HepG2 (cell line): Measurements from ENCODE around the gene ZFP36. TPM values are rescaled to one million over a fixed set of nuclear protein-coding genes. Genes with fewer than 3 reads are reported as not detected.

Experiments
- ATF7 ChIP-seq, 2 experiments: fragments of 450-650 bp in 1 of 2; sonication (generic) in 1 of 2; formaldehyde crosslinking in 1 of 2; IDR thresholded peaks; 2 replicates each; pipeline versions ENCODE4 v1.4.0 to v1.6.1; 2016 to 2020; ENCODE audit warnings: antibody characterized with exemption in 1 of 2, mild to moderate bottlenecking in 1 of 2, missing genetic modification reagents in 1 of 2
- BHLHE40 ChIP-seq: IDR thresholded peaks from 2 replicates; pipeline ENCODE4 v1.6.1; 2011; ENCODE audit warnings: low read length, improper control_type of control experiment
- CENPX ChIP-seq: sonication (generic); formaldehyde crosslinking; IDR thresholded peaks from 2 replicates; pipeline ENCODE4 v1.9.0; 2021; ENCODE audit warnings: mild to moderate bottlenecking, missing genetic modification reagents, moderate library complexity
- GATAD2A ChIP-seq: IDR thresholded peaks from 2 replicates; pipeline ENCODE4 v1.6.1; 2016
- MTA3 ChIP-seq: sonication (generic); formaldehyde crosslinking; IDR thresholded peaks from 2 replicates; pipeline ENCODE4 v1.4.0; 2020; ENCODE audit warnings: missing genetic modification reagents
- NAIF1 ChIP-seq: sonication (generic); formaldehyde crosslinking; IDR thresholded peaks from 2 replicates; pipeline ENCODE4 v1.5.0; 2020; ENCODE audit warnings: mild to moderate bottlenecking, missing genetic modification reagents, borderline replicate concordance
- SAFB2 ChIP-seq: sonication (generic); formaldehyde crosslinking; IDR thresholded peaks from 2 replicates; pipeline ENCODE4 v1.5.1; 2020; ENCODE audit warnings: missing genetic modification reagents, low read depth, mild to moderate bottlenecking, borderline replicate concordance
- TCF7L2 ChIP-seq: IDR thresholded peaks from 2 replicates; pipeline ENCODE4 v1.6.1; 2011; ENCODE audit warnings: mild to moderate bottlenecking, low read depth, low read length, moderate library complexity
- TEAD3 ChIP-seq: optimal IDR thresholded peaks from 2 replicates; pipeline ENCODE3; 2016; ENCODE audit warnings: borderline replicate concordance
- ZFP1 ChIP-seq: IDR thresholded peaks from 2 replicates; pipeline ENCODE4 v1.6.1; 2016
- ZNF329 ChIP-seq: sonication (generic); formaldehyde crosslinking; IDR thresholded peaks from 2 replicates; pipeline ENCODE4 v1.9.0; 2021; ENCODE audit warnings: low read depth, mild to moderate bottlenecking, missing genetic modification reagents
- ZNF34 ChIP-seq: sonication (generic); formaldehyde crosslinking; IDR thresholded peaks from 2 replicates; pipeline ENCODE4 v1.4.0; 2020; ENCODE audit warnings: mild to moderate bottlenecking, missing genetic modification reagents, borderline replicate concordance
- ZNF615 ChIP-seq: sonication (generic); formaldehyde crosslinking; IDR thresholded peaks from 2 replicates; pipeline ENCODE4 v1.5.0; 2020; ENCODE audit warnings: mild to moderate bottlenecking, missing genetic modification reagents, borderline replicate concordance
- polyA plus RNA-seq, 8 experiments: library from polyadenylated mRNA; depleted of rRNA in 3 of 8; stranded (reverse) in 7 of 8; unstranded in 1 of 8; fragments of >200 nt; fragmentation: Illumina TruSeq in 4 of 8; extraction: Trizol in 4 of 8; gene quantifications; 2 replicates each; pipeline versions ENCODE4 v1.2.1 to v1.2.3, GENCODE V29; 2011 to 2016; ENCODE audit warnings: low read depth in 4 of 8, missing spikeins in 1 of 8, mixed read lengths in 1 of 8; ENCODE audit not compliant: insufficient read depth in 1 of 8
- total RNA-seq, 5 experiments: library from RNA; depleted of rRNA; stranded (reverse); fragments of >200 nt; fragmentation: Illumina TruSeq; extraction: Trizol; gene quantifications; 2 replicates each; pipeline ENCODE4 v1.2.3, GENCODE V29; 2016; ENCODE audit warnings: low read depth in 1 of 5
- TF ChIP-seq, protein P1 (sequence below): sonication (generic); formaldehyde crosslinking; IDR thresholded peaks from 2 replicates; pipeline ENCODE4 v1.4.0; 2020; ENCODE audit warnings: missing genetic modification reagents, borderline replicate concordance
- TF ChIP-seq, protein P2 (sequence below): sonication (generic); formaldehyde crosslinking; conservative IDR thresholded peaks from 2 replicates; pipeline ENCODE4 v1.8.0; 2022; ENCODE audit warnings: low read depth, missing genetic modification reagents
- TF ChIP-seq, protein P3 (sequence below): sonication (generic); formaldehyde crosslinking; IDR thresholded peaks from 2 replicates; pipeline ENCODE4 v1.5.0; 2020; ENCODE audit warnings: mild to moderate bottlenecking, missing genetic modification reagents

The ZFP36 gene
- total and polyA plus RNA-seq, 2 of the 13 experiments (the other 11 are each of a cell fraction or from before 2014, with no cell fraction given), result 1.4 to 1.7 TPM

DNA sequence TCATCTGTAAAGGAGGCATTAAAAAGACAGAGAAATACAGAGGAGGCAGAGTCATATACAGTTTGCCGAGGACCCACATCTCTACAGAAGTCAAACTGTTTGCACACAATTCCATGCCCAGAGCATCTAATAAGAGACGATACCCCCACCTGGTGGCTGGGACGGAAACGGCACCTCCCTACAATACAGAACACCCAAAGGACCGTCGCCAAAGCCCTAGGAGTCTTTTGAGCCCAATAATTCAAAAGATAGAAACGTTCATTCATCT, 5.1 kb downstream of the ZFP36 start (continued):
- TF ChIP-seq, protein P1, sequence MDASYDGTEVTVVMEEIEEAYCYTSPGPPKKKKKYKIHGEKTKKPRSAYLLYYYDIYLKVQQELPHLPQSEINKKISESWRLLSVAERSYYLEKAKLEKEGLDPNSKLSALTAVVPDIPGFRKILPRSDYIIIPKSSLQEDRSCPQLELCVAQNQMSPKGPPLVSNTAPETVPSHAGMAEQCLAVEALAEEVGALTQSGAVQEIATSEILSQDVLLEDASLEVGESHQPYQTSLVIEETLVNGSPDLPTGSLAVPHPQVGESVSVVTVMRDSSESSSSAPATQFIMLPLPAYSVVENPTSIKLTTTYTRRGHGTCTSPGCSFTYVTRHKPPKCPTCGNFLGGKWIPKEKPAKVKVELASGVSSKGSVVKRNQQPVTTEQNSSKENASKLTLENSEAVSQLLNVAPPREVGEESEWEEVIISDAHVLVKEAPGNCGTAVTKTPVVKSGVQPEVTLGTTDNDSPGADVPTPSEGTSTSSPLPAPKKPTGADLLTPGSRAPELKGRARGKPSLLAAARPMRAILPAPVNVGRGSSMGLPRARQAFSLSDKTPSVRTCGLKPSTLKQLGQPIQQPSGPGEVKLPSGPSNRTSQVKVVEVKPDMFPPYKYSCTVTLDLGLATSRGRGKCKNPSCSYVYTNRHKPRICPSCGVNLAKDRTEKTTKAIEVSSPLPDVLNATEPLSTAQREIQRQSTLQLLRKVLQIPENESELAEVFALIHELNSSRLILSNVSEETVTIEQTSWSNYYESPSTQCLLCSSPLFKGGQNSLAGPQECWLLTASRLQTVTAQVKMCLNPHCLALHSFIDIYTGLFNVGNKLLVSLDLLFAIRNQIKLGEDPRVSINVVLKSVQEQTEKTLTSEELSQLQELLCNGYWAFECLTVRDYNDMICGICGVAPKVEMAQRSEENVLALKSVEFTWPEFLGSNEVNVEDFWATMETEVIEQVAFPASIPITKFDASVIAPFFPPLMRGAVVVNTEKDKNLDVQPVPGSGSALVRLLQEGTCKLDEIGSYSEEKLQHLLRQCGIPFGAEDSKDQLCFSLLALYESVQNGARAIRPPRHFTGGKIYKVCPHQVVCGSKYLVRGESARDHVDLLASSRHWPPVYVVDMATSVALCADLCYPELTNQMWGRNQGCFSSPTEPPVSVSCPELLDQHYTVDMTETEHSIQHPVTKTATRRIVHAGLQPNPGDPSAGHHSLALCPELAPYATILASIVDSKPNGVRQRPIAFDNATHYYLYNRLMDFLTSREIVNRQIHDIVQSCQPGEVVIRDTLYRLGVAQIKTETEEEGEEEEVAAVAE (CRISPR knock-in tag), result no peak
- TF ChIP-seq BHLHE40 (no peak), TCF7L2 (no peak), TEAD3 (CRISPR knock-in tag) (no peak), SAFB2 (CRISPR knock-in tag) (no peak), GATAD2A (CRISPR knock-in tag) (0 out of 2 replicates have a peak, but pooled peaks have one; percentile 42), ZNF329 (CRISPR knock-in tag) (no peak), MTA3 (no peak), ZNF615 (0 out of 2 replicates have a peak, but pooled peaks have one; percentile 68), CENPX (CRISPR knock-in tag) (no peak), ZFP1 (CRISPR knock-in tag) (peak; percentile 29; the same call in 1 of the 2 replicates), ZNF34 (CRISPR knock-in tag) (peak; percentile 19; the same call in 1 of the 2 replicates), NAIF1 (CRISPR knock-in tag) (0 out of 2 replicates have a peak, but pooled peaks have one; percentile 23), ATF7 (IDR thresholded peaks at IDR 0.05) (no peak), ATF7 (CRISPR knock-in tag; IDR thresholded peaks at IDR 0.05) (0 out of 2 replicates have a peak, but pooled peaks have one; percentile 2)
- TF ChIP-seq, protein P2, sequence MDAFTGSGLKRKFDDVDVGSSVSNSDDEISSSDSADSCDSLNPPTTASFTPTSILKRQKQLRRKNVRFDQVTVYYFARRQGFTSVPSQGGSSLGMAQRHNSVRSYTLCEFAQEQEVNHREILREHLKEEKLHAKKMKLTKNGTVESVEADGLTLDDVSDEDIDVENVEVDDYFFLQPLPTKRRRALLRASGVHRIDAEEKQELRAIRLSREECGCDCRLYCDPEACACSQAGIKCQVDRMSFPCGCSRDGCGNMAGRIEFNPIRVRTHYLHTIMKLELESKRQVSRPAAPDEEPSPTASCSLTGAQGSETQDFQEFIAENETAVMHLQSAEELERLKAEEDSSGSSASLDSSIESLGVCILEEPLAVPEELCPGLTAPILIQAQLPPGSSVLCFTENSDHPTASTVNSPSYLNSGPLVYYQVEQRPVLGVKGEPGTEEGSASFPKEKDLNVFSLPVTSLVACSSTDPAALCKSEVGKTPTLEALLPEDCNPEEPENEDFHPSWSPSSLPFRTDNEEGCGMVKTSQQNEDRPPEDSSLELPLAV (CRISPR knock-in tag), result no peak
- TF ChIP-seq, protein P3, sequence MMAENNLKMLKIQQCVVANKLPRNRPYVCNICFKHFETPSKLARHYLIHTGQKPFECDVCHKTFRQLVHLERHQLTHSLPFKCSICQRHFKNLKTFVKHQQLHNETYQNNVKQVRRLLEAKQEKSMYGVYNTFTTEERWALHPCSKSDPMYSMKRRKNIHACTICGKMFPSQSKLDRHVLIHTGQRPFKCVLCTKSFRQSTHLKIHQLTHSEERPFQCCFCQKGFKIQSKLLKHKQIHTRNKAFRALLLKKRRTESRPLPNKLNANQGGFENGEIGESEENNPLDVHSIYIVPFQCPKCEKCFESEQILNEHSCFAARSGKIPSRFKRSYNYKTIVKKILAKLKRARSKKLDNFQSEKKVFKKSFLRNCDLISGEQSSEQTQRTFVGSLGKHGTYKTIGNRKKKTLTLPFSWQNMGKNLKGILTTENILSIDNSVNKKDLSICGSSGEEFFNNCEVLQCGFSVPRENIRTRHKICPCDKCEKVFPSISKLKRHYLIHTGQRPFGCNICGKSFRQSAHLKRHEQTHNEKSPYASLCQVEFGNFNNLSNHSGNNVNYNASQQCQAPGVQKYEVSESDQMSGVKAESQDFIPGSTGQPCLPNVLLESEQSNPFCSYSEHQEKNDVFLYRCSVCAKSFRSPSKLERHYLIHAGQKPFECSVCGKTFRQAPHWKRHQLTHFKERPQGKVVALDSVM, result 0 out of 2 replicates have a peak, but pooled peaks have one; percentile 46
